HG03135 (cell line): ENCODE results near the gene LDLRAD2.
"Not testable (repeated sequence)": the region's sequence is repeated elsewhere in the genome, so short reads cannot be mapped to it uniquely, and the experiment has no call there.

Experiments used
- ATAC-seq: cut with Tn5 transposase; IDR thresholded peaks from one replicate; pipeline ENCODE4 v1.9.1; 2021; ENCODE audit warnings: mild to moderate bottlenecking, moderate library complexity; ENCODE audit not compliant: unreplicated experiment

LDLRAD2 gene

DNA sequence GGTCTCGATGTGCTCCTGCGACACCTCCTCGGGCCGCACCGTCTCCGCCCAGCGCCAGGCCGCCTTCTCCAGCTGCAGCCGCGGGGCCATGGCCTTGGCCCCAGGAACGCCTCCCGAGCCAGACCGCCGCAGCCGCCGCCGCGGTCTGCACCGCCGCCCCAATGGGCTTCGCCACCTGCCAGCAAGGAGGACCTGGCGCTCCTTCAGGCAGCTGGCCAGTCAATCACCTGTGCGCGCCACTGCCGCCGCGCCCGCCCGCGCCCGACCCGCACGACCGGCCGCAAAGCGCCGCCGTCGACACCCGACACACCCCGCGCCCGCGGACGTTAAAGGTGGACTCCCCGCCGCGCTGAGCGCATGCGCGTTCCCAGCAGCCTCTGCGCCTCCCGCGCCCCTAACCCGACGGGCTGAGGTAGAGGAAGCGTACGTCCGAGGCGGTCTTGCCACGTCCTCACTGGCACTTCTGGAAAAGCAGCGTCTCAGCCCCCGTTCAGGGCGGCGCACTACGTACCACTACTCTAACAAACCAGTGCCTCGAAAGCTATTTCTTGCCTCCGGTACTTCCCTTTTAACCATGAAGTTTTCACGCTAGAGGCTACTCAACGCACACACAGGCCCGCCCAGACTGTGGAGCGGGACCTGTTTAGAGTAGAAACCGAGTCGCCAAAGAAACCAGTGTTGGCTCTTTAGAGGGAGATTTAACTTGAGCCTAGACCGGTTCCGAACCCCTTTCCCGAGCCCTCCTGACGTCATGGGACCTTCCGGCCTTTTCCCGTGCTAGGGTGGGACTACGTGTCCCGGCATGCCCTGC is 29.0 kb upstream of the LDLRAD2 start, which contains the start of gene USP48:
Gene USP48 (minus strand): TSS at position 282 of the 811 bp plus-strand sequence. CDS start 192 bp downstream, at position 90.
- ATAC-seq, result peak; percentile 60

DNA sequence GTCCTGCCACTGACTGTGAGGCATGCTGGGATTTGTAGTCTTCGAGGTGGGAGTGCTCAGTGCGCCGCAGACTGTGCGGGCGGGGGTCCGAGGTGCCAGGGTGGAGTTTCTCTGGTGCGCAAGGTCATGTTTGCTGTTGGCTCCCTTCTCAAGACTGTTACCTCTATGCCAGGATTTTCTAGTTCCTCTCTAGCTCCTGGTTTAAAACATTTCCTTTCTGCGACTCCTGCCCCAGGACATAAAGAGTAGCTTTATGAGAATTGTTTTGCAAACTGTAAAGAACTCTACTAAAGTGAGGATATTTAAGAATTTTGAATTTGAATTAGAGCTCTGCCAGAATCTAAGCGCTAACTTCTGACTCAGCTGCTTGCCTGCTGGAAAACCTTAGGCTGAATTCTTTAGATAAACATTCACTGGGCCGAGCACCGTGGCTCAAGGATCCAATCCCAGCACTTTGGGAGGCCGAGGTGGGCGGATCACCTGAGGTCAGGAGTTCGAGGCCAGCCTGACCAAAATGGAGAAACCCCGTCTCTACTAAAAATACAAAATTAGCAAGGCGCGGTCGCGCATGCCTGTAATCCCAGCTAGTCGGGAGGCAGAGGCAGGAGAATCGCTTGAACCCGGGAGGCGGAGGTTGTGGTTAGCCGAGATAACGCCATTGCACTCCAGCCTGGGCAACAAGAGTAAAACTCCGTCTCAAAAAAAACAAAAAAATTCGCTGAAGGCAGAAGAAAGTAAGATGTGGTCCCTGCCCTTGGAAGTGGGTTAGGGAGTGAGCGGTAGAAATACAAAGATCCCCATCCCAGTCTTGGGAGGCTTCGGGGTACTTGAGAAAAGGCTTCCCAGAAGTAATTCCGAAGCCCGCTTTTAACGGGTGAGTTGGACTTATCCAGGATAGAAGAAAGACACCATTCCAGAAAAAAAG is 28.1 kb upstream of the LDLRAD2 start:
- no peak for ATAC-seq

DNA sequence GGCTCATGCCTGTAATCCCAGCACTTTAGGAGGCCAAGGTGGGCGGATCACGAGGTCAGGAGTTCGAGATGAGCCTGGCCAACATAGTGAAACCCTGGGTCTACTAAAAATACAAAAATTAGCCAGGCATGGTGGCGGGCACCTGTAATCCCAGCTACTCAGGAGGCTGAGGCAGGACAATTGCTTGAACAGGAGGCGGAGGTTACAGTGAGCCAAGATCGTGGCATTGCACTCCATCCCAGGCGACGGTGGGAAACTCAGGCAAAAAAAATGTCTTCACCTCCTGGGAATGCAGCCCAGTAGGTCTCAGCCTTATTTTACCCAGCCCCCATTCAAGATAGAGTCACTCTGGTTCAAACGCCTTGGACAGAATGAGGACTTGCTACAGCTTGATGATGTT is 26.3 kb upstream of the LDLRAD2 start:
- not testable (repeated sequence) for ATAC-seq

DNA sequence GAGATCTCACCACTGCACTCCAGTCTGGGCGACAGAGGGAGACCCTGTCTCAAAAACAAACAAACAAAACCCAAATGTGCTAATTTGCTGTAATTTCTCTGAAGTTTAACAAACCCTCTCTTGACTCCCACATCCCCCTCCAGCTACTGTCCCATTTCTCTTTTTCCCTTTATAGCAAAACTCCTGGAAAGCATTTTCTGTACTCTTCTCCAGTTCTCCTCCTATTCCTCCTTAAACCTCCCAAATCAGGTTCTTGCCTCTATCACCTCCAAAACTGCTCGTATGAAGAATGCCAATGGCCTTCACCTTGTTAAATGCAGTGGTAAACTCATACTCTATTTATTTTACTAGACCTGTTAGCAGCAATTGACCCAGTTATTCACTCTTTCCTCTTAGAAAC is 25.4 kb upstream of the LDLRAD2 start:
- ATAC-seq, result no peak

DNA sequence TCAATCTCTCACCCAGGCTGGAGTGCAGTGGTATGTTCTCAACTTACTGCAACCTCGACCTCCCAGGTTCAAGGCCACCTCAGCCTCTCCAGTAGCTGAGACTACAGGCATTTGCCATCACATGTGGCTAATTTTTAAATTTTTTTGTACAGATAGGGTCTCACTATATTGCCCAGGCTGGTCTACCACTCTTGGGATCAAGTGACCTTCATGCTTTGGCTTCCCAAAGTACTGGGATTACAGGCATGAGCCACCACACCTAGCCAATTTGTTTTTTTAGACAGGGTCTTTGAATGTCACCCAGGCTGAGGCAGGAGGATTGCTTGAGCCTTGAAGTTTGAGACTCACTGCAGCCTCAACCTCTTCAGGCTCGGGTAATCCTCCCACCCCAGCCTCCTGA is 19.0 kb upstream of the LDLRAD2 start:
- no peak for ATAC-seq

DNA sequence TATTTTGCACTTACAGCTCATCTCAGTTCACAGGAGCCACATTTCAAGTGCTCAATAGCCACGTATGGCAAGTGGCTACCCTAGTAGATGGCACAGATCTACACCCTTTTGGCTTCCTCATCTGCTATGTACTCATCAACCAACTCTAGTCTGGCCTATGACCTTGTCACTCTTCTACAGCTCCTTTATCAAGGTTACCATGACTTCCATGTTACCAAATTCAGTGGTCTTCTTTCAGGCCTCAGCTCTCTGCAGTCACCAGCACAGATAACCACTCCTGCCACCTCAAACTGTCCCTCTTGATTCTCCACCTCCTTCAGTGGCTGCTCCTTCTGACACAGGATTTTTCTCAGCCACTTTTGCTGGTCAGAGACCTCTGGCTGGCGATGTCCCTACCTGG is 17.4 kb upstream of the LDLRAD2 start:
- no peak for ATAC-seq

DNA sequence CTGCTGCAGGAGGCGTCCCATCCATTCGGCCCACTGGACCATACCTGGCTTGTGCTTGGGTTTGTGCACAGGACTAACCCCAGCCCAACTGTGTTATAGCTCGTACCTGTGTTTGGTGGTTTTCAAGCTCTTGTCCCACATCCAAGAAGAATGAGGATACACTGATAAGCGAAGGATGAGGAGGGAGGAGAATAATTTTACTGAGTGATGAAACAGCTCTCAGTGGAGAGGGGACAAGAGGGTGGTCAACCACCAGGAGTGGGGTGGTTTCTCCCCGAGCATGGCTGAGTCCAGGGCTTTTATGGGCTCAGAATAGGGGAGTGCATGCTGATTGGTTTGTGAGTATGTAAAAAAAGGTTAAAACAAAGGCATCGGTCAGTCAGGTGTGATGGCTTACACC is 17.0 kb upstream of the LDLRAD2 start:
- no peak for ATAC-seq

DNA sequence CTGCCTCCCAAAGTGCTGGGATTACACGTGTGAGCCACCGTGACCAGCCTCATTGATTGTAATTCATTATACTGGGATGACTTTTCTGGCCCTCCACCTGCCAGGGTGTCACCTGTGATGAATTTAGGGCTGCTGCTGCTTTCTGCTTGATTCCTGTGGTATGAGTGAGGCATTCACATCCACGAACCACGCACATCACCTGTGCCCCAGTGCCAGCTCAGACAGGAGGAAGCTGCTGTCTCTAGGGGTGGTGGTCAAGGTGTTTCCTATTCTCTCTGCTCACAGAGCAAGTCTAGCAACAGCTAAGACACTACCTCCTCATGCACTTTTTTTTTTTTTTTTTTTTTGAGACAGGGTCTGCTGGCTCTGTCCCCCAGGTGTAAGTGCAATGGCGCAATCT is 12.3 kb upstream of the LDLRAD2 start:
- ATAC-seq, result no peak

DNA sequence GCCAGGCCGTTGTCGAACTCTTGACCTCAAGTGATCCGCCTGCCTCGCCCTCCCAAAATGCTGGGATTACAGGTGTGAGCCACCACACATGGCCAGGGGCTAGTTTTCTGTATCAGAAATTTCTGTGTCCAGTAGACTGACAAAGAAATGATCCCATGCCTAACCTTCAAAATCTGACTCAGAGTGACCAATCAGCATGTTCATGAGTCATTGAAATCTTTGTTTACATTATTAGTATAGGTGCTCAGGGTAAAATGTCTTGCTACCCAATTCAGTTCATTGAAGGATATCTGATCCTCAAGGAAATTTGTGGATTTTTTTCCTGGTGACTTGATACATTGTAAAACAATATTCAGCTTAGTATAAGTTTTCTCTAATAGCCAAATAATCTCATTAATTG is 11.0 kb upstream of the LDLRAD2 start:
- no peak for ATAC-seq

DNA sequence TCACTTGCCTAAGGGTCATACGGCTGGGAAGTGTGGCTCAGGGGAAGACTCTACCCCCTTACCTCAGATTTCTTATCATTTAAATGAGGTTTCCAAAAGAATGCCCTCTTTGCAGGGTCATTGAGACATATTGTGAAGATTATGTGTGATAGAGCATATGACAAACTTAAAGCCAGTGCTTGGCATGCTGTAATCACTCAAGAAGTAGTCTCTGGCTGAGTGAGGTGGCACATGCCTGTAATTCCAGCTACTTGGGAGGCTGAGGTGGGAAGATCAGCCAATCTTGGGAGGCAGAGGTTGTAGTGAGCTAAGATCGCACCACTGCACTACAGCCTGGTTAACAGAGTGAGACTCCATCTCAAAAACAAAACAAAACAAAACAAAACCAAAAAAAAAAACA is 7.5 kb upstream of the LDLRAD2 start:
- ATAC-seq, result no peak

DNA sequence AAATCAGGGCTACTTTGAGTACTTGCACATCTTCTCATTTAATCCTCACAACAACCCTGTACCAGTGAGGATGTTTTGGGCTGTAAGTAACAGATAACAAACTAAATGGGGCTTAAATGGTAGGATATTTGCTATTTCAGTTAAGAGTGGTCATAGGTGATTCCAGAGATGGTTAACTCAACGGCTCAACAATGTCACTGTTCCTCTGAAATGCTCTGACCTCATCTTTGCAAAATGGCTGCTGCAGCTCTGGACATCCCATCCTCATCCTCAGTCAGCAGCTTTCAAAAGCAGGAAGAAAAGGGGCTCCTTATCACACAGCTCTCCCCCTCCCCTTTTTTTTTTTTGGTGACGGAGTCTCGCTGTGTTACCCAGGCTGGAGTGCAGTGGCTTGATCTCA is 1.5 kb downstream of the LDLRAD2 start:
- ATAC-seq, result no peak

DNA sequence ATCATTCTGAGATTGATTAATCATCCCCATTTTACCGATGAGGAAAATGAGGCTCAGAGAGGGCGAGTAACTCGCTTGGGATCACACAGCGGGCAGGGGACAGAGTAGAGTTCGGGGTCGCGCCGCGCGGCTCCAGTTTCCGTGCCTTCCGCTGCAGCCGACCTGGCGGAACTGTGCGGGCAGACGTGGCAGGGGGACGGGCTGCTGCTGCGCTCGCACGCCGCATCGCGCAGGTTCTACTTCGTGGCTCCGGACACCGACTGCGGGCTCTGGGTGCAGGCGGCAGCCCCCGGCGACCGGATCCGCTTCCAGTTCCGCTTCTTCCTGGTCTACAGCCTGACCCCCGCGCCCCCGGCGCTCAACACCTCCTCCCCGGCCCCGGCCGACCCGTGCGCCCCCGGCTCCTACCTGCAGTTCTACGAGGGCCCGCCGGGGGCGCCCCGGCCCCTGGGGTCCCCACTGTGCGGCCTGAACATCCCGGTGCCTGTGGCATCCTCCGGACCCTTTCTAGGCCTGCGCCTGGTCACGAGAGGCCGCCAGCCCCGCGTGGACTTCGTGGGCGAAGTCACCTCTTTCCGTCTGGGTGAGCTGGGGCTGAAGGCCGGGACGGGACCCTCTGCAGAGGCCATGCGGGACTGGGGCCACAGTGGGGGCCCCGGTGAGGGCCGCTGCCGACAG is 2.3 kb downstream of the LDLRAD2 start:
- no peak for ATAC-seq

DNA sequence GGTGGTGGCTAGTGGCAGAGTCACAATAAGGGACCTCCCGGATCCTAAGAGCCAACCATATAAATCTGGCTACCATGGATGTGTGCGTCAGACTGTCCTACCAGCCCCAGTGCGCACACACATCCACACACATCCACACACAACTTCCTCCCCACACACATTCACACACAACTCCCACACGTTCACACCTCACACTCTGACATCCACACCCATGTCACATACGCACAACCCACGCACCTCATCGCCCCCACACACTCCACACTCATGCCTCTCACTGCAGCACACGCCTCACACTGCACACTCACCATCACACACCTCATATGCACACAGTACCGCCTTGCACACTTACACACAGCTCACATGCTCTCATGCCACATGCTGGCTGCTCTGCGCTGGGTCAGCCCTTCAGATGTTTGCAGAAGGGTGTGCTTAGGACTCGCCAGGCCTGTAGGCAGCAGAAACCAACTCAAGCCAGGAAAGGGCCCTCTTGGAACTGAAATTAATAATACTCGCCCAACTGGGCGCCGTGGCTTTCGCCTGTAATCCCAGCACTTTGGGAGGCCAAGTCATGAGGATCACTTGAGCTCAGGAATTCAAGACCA is 3.0 kb downstream of the LDLRAD2 start:
- ATAC-seq, result no peak

DNA sequence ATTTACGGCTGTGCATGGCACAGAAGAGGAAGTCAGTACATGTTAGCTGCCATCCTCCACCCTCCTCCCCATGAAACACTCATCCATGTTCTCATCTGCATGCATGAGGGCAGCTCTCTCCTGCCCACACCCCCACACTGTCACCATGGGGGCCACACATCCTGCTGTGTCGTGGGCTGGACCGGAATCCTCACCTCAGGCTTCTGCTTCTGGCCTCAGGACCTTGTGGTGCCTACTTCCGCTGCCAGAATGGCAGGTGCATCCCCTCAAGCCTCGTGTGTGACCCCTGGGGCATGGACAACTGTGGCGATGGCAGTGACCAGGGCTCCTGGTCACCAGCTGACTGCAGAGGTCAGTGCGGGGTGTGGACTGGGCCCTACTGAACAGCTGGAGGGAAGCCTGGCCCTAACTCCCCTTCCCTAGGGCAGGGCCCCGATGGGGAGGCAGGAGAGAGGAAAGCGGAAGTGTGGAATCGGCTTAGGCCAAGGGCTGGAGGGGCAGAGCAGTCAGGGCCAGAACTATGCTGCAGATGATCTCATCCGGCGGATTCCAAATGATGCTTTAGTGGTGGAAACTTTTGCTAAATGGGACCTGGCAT is 3.8 kb downstream of the LDLRAD2 start:
- ATAC-seq, result no peak

DNA sequence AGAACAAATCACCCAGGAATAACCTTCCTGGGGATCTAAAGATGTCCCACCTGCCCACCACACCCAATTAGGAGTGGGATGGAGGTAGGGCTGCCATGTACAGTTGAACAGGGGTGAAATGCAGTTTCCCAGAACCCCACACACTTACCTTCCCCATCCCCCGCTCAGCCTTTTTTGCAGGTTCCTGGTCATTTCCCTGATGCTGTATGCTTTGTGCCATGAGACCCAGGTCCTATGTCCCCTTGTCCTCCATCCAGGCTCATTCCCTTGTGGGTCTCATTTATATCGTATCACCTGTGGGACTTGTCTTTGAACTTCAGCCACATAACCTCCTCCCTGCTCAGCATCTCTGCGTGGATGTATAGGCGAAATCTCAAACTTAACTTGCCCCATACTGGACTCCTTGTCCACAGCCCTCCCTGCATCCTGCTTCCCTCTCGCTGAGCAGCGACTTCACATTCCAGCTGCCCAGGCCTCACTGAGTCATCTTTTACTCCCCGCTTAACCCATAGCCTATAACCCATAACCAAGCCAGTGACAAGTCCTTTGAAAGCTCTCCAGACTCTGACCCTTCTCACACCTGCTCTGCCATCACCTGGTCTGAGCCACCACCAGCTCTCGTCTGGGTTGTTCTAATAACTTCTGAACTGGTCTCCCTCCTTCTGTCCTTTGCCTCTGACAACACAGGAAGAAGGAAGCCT is 4.7 kb downstream of the LDLRAD2 start:
- ATAC-seq, result no peak

DNA sequence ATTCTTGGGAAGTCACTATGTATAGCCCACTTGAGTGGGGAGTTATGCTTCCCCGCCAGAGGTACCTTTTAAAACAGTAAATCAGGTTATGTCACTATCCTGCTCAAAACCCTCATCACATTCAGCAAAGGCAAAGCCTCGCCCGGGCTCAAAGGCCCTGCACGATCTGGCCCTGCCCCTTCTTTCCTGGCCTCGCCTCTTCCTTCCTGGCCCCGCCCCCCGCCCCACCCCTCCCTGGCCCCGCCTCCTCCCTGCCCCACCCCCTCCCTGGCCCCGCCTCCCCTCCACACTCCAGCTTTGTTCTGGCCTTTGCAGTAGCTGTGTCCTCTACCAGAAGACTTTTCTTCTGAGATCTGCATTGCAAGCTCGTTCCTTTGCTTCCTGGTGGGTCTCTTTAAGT is 6.6 kb downstream of the LDLRAD2 start:
- ATAC-seq, result no peak

DNA sequence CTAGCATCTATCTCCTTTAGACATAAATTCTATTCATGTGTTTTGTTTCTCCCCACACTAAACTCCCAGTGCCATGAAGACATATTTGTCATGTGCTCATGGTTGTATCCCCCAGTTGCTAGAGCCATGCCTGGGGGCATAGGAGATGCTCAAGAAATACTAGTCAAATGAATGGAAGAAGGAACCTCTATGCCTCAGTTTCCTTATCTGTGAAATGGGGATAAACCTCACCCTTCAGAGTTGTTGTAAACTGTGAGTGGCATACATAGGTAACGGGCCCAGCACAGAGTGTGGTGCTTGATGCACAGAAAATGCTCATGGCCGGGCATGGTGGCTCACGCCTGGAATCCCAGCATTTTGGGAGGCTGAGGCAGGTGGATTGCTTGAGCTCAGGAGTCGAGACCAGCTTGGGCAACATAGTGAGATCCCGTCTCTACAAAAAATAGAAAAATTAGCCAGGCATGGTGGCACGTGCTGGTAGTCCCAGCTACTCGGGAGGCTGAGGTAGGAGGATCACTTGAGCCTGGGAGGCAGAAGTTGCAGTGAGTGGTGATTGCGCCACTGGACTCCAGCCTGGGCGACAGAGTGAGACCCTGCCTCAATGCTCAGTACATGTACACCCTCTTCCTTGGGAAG is 8.7 kb downstream of the LDLRAD2 start:
- ATAC-seq, result no peak

DNA sequence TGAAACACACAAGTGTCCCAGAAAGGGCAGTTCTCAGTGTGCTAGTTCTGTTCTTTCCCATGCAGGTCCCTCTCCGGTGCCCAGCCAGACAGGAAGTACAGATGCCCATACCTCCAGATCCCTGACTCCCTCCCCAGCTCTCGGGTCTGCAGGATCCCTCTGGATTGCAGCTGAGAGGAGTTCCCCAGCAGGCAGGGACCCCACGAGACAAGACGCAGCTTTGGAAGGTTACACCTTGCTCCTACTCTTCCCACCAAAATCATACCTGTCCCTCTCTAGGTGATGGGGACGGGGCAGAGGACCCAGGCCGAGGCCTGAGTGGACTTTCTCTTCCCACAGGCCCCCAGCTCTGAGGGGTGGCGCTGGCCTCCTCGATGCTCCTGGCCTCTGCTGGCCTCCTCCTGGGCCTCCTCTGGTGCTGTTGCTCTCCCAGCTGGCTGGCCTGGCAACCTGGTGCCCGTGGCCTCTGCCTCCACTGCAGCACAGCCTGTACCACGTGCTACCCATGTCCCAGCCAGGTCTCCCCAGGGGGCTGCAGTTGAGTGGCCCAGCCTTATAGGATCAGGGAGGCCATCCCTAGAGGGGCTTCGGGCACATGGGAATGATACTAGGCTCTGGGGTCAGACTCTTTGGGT is 9.4 kb downstream of the LDLRAD2 start:
- ATAC-seq, result no peak

DNA sequence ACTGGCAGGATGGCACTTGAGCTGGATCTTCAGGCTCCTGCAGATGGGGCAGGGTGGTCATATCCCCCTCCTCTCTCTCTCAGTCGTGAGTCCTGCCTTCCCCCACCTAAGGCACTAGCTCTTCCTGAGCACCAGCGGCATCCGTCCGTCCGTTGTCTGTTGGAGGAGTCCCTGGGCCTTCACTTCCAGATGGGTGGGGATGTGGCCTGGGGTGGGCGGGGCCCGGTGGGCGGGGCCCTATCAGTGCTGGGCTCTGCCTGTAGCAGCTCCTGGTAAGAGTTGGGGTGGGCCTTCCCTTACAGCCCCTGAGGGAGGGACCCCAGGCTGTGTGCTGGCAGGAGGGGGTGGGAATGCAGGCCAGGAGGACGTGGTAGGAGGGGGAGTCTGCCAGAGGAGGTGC is 10.3 kb downstream of the LDLRAD2 start:
- no peak for ATAC-seq
